ENCODE data around the gene C12orf57.

GRCh38 chr12:6961278-6961694 lies 17.5 kb downstream of the C12orf57 start:
- TF ChIP-seq EZH2 (IDR thresholded peaks at IDR 0.05; ENCODE audit: insufficient read depth, poor library complexity, severe bottlenecking) = no peak
- no peak for TF ChIP-seq EZH2phosphoT487 (IDR thresholded peaks at IDR 0.05; ENCODE audit: insufficient read depth, low read depth)
